Endothelial cell of umbilical vein (primary cell): ENCODE results near the gene NUDT12. TPM values are rescaled to one million over a fixed set of nuclear protein-coding genes. Genes with fewer than 3 reads are reported as not detected.

Experiments used
- BruUV-seq: library from RNA; stranded (reverse); fragments of 400-500 nt; replicated peaks from 2 replicates; lab custom pipeline; 2021; lab: Mats Ljungman, UMichigan
- CTCF ChIA-PET: fragments of 300-600, 350-600 bp; sonication (Branson Sonifier 250); formaldehyde crosslinking; loops from one replicate; lab custom pipeline; 2021; ENCODE audit warnings: antibody characterized with exemption, inconsistent platforms; lab: Charles Lee
- POLR2A ChIA-PET: fragments of 300-600, 350-600 bp; sonication (Branson Sonifier 250); formaldehyde crosslinking; loops from one replicate; lab custom pipeline; 2021; ENCODE audit warnings: antibody characterized with exemption, inconsistent platforms; lab: Charles Lee
- DNase-seq: peaks from one replicate; pipeline ENCODE4 v3.0.0-alpha.2; 2011; ENCODE audit warnings: low read depth, low spot score
- FAIRE-seq: peaks from 2 replicates; lab custom pipeline; 2011; peaks lifted over from hg19 to GRCh38; lab: Jason Lieb, UNC
- H2AFZ ChIP-seq: 2 replicates; pipeline ENCODE4 v1.6.0; 2012; ENCODE audit warnings: low read depth, low read length, control low read depth, inconsistent platforms
- H3K27ac ChIP-seq: 2 replicates; pipeline ENCODE4 v1.5.1; 2011; ENCODE audit warnings: low read depth, mild to moderate bottlenecking, control low read depth, low read length, moderate library complexity; ENCODE audit not compliant: insufficient read depth
- H3K27me3 ChIP-seq, 2 experiments: 2 replicates each; pipeline versions ENCODE4 v1.6.0 to v1.6.1; 2011; ENCODE audit warnings: low read length in 2 of 2, mixed read lengths in 1 of 2; ENCODE audit not compliant: control insufficient read depth in 2 of 2, insufficient read depth in 2 of 2
- H3K36me3 ChIP-seq, 2 experiments: 2 replicates in 1 of 2; 3 replicates in 1 of 2; pipeline ENCODE4 v1.5.1; 2011; ENCODE audit warnings: low read length in 2 of 2, mild to moderate bottlenecking in 1 of 2, moderate library complexity in 1 of 2; ENCODE audit not compliant: control insufficient read depth in 2 of 2, insufficient read depth in 2 of 2; ENCODE audit errors: extremely low read depth in 1 of 2
- H3K4me1 ChIP-seq: 3 replicates; pipeline ENCODE4 v1.5.1; 2011; ENCODE audit warnings: mild to moderate bottlenecking, low read length; ENCODE audit not compliant: control insufficient read depth, insufficient read depth; ENCODE audit errors: extremely low read depth
- H3K4me2 ChIP-seq: 2 replicates; pipeline ENCODE4 v1.6.1; 2011; ENCODE audit warnings: low read length, control low read depth, mixed read lengths; ENCODE audit not compliant: insufficient read depth
- H3K4me3 ChIP-seq, 3 experiments: fragments of 200-600 bp in 1 of 3; sonication (generic), shearing (Covaris generic) in 1 of 3; replicated peaks in 1 of 3; 2 replicates each; pipeline ENCODE4 v1.5.1; 2011 to 2016; ENCODE audit warnings: control low read depth in 3 of 3, low read length in 3 of 3, mild to moderate bottlenecking in 2 of 3, inconsistent platforms in 1 of 3, low read depth in 1 of 3, moderate library complexity in 1 of 3; ENCODE audit not compliant: insufficient read depth in 1 of 3
- H3K79me2 ChIP-seq: 2 replicates; pipeline ENCODE4 v1.6.0; 2012; ENCODE audit warnings: low read length, inconsistent platforms; ENCODE audit not compliant: control insufficient read depth, insufficient read depth
- H3K9ac ChIP-seq: replicated peaks from 2 replicates; pipeline ENCODE3; 2011; ENCODE audit warnings: low read length, control low read depth; ENCODE audit not compliant: insufficient read depth; ENCODE audit errors: extremely low read depth
- H3K9me1 ChIP-seq: replicated peaks from 3 replicates; pipeline ENCODE4 v1.6.0; 2011; ENCODE audit warnings: mild to moderate bottlenecking, low read length; ENCODE audit not compliant: control insufficient read depth, insufficient read depth; ENCODE audit errors: extremely low read depth
- H3K9me3 ChIP-seq: replicated peaks from 2 replicates; pipeline ENCODE4 v1.5.1; 2012; ENCODE audit warnings: low read length, inconsistent platforms; ENCODE audit not compliant: control insufficient read depth, insufficient read depth
- H4K20me1 ChIP-seq: replicated peaks from 2 replicates; pipeline ENCODE3; 2011; ENCODE audit warnings: mild to moderate bottlenecking, low read length; ENCODE audit not compliant: control insufficient read depth, insufficient read depth; ENCODE audit errors: extremely low read depth
- CTCF ChIP-seq, 2 donors: IDR thresholded peaks; 1 replicate in 1 of 2; 2 replicates in 1 of 2; pipeline ENCODE4 v1.5.1; 2011; ENCODE audit warnings: low read length in 2 of 2, mild to moderate bottlenecking in 2 of 2, moderate library complexity in 2 of 2, control low read depth in 1 of 2, inconsistent platforms in 1 of 2, low read depth in 1 of 2; ENCODE audit not compliant: insufficient read depth in 1 of 2; ENCODE audit errors: extremely low read depth in 1 of 2
- FOS ChIP-seq: IDR thresholded peaks from 2 replicates; pipeline ENCODE4 v1.6.1; 2011; ENCODE audit warnings: mild to moderate bottlenecking, low read length, moderate library complexity, borderline replicate concordance; ENCODE audit not compliant: insufficient read depth
- JUN ChIP-seq: IDR thresholded peaks from 2 replicates; pipeline ENCODE4 v1.6.1; 2011; ENCODE audit warnings: borderline replicate concordance, low read depth; ENCODE audit not compliant: insufficient read length, insufficient read depth
- MYC ChIP-seq: IDR thresholded peaks from one replicate; pipeline ENCODE4 v1.6.1; 2011; ENCODE audit warnings: mild to moderate bottlenecking, low read depth, low read length
- POLR2A ChIP-seq: IDR thresholded peaks from 2 replicates; pipeline ENCODE4 v1.6.1; 2012; ENCODE audit warnings: low read depth, mild to moderate bottlenecking, control low read depth, low read length
- dilution Hi-C: fragments of 300-500 bp; cut with MboI; formaldehyde crosslinking; loops from one replicate; pipeline ENCODE4 v1.15.0; 2019; ENCODE audit warnings: low sequenced_read_pairs; ENCODE audit not compliant: extremely low pct_ligation_motif_present
- intact Hi-C: fragments of 100-400 bp; cut with micrococcal nuclease; formaldehyde crosslinking; loops from one replicate; pipeline ENCODE4 v1.10.0; 2022
- polyA plus RNA-seq, 4 experiments: library from polyadenylated mRNA; depleted of rRNA in 3 of 4; stranded (reverse) in 3 of 4; unstranded in 1 of 4; fragments of >200 nt; gene quantifications; 2 replicates each; pipeline versions ENCODE4 v1.2.1 to v1.2.3, GENCODE V29; 2011 to 2012; ENCODE audit warnings: missing spikeins in 1 of 4
- total RNA-seq: library from RNA; stranded (reverse); gene quantifications from 2 replicates; pipeline ENCODE4 v1.2.3, GENCODE V29; 2021

NUDT12 gene
- total and polyA plus RNA-seq, 2 donors (not counting 3 experiments of a cell fraction or from before 2014, with no cell fraction given): 1.3 to 4.9 TPM

DNA sequence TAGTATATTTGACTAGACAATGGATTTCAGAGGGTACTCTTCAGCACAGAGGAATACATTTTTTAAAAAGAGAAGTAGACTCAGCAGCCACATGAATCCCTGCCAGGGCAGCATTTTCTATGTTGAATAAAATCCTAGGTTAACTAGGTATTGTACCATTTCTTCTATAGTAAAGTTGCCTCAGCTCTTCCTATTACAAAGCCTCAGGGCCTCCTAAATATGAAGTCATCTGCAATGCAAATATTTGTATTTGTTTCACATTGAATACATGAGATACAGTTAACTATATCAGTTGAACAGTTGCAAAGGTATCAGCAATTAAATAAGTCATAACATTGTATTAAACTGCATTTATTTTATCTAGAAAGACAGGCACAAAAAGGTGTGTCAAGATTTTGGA is 59.5 kb downstream of the NUDT12 start:
- Histone ChIP-seq H3K4me2 (no peak overlapping the region), H2AFZ (no peak overlapping the region), H3K9me1 (no peaks in the 10 kb centered on the region), H3K79me2 (no peaks in the 10 kb centered on the region), H3K9ac (no peak overlapping the region), H3K4me1 (no peaks in the 10 kb centered on the region), H3K36me3 (no peaks in the 10 kb centered on the region), H3K4me3 (no peak overlapping the region), H3K27ac (no peak overlapping the region), H4K20me1 (no peaks in the 10 kb centered on the region), H3K27me3 (peaks cover 0 to 2% of the 10 kb centered on the region in 2 experiments), H3K9me3 (no peaks in the 10 kb centered on the region)
- ChIA-PET POLR2A (no interaction called here), CTCF (interaction anchor here (1.5 kb wide), 1 partner anchor 16 kb away, joined by 4 read pairs; no protein-coding TSS in a partner anchor)
- FAIRE-seq: no peak
- TF ChIP-seq JUN (no peak), POLR2A (no peak), MYC (no peak), FOS (no peak)
- intact Hi-C loops: no loop called here
- dilution Hi-C loops: no loop called here
- DNase-seq: no peak
- no TSS peak for BruUV-seq

DNA sequence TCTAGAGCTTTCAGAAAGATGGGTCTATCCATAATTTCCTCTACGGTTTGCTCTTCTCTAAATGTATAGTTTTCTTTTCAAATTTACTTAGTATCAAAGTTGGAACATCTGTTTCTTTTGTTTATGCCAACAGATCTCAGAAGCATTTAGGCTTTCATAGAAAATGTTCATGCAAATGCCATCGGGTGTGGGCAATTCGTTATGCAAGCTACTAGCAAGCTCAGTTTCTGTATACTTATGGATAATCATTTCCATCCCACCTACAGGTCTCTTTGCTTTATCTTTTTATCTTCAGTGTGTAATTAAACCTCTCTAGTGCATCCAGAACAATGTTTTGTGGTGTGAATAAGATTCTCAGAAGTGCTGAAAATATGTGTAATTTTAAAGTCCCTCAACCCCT is 59.9 kb downstream of the NUDT12 start:
- Histone ChIP-seq H3K4me2 (no peak overlapping the region), H2AFZ (no peak overlapping the region), H3K27me3 (peaks cover 0 to 2% of the 10 kb centered on the region in 2 experiments), H3K9me3 (no peaks in the 10 kb centered on the region), H3K9ac (no peak overlapping the region), H3K36me3 (no peaks in the 10 kb centered on the region), H3K27ac (no peak overlapping the region), H3K4me1 (no peaks in the 10 kb centered on the region), H3K9me1 (no peaks in the 10 kb centered on the region), H3K79me2 (no peaks in the 10 kb centered on the region), H3K4me3 (no peak overlapping the region), H4K20me1 (no peaks in the 10 kb centered on the region)
- ChIA-PET CTCF (interaction anchor here (1.5 kb wide), 1 partner anchor 17 kb away, joined by 4 read pairs; no protein-coding TSS in a partner anchor), POLR2A (no interaction called here)
- intact Hi-C loops: no loop called here
- no peak for DNase-seq
- FAIRE-seq: no peak
- dilution Hi-C loops: no loop called here
- TF ChIP-seq CTCF (IDR thresholded peaks at IDR 0.05; ENCODE audit: extremely low read depth in 1 of 2, insufficient read depth in 1 of 2, low read depth in 1 of 2, low read length in 2 of 2): no peak
- no TSS peak for BruUV-seq
